Measurements from ENCODE around the gene SLC37A1. TPM values are rescaled to one million over a fixed set of nuclear protein-coding genes. Genes with fewer than 3 reads are reported as not detected.

SLC37A1 gene
- total RNA-seq, 4 donors from 2014 or later: 2.3 to 8.8 (median 6.3) TPM

DNA sequence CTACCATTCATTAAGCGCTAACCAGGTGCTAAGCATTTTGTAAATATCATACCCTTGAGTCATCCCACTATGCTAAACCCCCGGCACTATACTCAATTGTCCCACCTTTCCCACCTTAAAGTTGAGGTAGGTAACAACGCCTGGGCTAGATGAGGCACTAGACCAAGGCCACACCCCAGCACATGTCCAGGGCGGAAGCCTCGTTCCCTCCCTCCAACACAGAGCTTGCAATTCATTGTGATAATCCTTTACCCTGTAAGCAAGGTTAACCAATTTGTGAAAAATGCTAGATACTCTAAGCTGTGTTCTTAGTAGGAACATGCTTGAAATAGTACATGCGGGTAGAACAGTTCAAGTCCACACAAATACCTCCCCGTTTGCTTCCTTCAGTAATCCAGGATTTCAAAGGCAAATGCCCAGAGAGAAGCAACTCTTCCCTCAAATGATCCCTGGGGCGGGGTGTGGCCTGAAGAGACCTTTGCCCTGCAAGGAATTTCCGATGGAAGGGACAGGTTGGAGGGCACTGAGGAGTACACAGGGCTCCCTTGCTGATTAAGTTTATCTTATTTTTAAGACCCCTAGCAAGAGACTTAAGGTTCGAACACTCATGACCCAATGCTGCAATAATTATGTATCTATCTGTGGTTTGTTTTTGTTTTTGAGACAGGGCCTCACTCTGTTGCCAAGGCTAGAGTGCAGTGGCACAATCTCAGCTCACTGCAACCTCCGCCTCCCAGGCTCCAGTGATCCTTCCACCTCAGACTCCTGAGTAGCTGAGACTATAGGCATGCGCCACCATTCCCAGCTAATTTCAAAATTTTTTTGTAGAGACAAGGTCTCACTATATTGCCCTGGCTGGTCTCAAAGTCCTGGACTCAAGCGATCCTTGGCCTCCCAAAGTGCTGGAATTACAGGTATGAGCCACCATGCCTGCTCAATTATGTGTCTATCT, 20.3 kb upstream of the SLC37A1 start:
- no peak for TF ChIP-seq POLR2A (IDR thresholded peaks at IDR 0.05)
- TF ChIP-seq, protein P1, sequence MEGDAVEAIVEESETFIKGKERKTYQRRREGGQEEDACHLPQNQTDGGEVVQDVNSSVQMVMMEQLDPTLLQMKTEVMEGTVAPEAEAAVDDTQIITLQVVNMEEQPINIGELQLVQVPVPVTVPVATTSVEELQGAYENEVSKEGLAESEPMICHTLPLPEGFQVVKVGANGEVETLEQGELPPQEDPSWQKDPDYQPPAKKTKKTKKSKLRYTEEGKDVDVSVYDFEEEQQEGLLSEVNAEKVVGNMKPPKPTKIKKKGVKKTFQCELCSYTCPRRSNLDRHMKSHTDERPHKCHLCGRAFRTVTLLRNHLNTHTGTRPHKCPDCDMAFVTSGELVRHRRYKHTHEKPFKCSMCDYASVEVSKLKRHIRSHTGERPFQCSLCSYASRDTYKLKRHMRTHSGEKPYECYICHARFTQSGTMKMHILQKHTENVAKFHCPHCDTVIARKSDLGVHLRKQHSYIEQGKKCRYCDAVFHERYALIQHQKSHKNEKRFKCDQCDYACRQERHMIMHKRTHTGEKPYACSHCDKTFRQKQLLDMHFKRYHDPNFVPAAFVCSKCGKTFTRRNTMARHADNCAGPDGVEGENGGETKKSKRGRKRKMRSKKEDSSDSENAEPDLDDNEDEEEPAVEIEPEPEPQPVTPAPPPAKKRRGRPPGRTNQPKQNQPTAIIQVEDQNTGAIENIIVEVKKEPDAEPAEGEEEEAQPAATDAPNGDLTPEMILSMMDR (IDR thresholded peaks at IDR 0.05): no peak
- DNase-seq: no peak
- Histone ChIP-seq H3K4me3 (no peak overlapping the region), H3K27ac (no peak overlapping the region), H3K36me3 (no peaks in the 10 kb centered on the region), H3K27me3 (no peaks in the 10 kb centered on the region), H3K4me1 (no peaks in the 10 kb centered on the region), H3K9me3 (no peaks in the 10 kb centered on the region)
- intact Hi-C loops (cut with DNase I; ENCODE audit: low total_unique reads): no loop called here

DNA sequence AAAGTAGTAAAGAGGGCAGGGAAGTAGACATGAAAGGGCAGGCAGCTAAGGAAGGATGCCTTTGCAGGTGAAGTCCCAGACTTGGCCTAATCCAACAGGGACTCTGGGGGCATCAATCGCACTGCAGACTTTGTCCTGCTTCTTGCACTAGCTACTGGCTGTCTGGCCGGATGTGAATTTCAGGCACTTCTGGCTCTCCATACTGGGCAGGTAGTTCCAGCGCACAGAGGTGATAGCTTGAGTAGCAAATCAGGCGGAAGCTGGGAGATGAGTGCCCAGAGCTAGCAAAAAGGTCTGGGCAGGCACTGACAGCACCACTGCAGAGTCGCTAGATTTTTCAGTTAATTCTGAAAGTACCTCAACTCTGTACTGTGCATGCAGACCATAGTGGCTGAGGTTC, 18.6 kb upstream of the SLC37A1 start:
- no peak for DNase-seq
- TF ChIP-seq, protein P1 (IDR thresholded peaks at IDR 0.05): no peak
- no peak for TF ChIP-seq POLR2A (IDR thresholded peaks at IDR 0.05)
- no peaks in the 10 kb centered on the region for H3K36me3 ChIP-seq
- no peaks in the 10 kb centered on the region for H3K9me3 ChIP-seq
- no peak overlapping the region for H3K4me3 ChIP-seq
- no peak overlapping the region for H3K27ac ChIP-seq
- no peaks in the 10 kb centered on the region for H3K4me1 ChIP-seq
- no peaks in the 10 kb centered on the region for H3K27me3 ChIP-seq
- intact Hi-C loops (cut with DNase I; ENCODE audit: low total_unique reads): no loop called here

DNA sequence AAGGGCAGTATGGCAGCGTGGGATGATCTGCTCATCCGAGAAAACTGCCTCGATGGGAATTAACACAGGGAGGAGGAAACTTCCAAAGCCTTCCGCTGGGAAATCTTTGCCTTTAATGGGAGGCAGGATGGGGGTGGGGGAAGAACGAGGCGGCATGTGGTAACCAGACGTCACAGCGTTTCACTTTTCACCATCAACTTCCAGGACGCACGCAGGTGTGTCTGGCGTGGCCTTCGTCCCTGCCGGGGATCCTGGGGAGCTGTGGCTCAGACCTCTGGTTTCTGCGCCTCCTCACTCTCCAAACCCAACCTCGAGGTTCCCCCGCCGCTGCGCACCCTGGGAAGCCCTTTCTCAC, 17.9 kb upstream of the SLC37A1 start:
- no peaks in the 10 kb centered on the region for H3K36me3 ChIP-seq
- no peak for DNase-seq
- intact Hi-C loops (cut with DNase I; ENCODE audit: low total_unique reads): no loop called here
- no peaks in the 10 kb centered on the region for H3K4me1 ChIP-seq
- H3K9me3 ChIP-seq: no peaks in the 10 kb centered on the region
- peak overlapping the region; percentile 60 to 63 for H3K4me3 ChIP-seq
- H3K27ac ChIP-seq: peak overlapping the region; percentile 3 to 72
- TF ChIP-seq POLR2A (IDR thresholded peaks at IDR 0.05): no peak
- TF ChIP-seq, protein P1 (IDR thresholded peaks at IDR 0.05): no peak
- no peaks in the 10 kb centered on the region for H3K27me3 ChIP-seq

DNA sequence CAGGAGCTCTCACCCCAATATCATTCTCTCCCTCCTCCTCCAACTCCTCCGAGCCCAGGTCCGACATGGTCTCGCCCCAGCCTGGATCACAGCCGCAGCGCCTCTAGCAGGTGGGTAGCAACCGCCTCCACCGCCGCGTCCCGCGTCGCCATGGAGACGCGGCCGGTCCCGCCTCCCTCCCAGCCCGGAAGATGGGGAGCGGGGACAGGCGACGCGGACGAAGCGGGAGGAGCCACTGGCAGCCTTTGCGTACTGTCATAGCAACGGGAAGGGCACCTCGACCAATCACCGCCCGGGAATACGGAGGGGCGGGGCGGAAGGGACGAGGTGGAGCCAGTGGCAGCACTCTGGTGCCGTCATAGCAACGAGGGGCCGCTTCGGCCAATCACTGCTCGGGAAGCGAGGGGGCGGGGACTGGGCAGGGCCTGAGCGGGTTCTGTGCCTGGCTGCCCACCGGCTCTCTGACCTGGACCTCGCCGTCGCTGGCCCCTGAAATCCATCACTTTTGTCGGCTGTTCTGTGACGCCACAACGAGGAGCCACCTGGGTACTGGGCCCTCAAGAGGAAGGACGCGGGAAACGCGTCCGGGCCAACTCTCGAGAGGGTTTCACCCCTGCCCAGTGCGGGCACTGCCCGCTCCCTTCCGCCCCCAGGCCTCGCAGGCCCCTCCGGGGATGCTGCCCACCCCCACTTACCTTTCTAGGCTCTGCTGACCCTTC, 17.4 kb upstream of the SLC37A1 start, which contains the start of gene RSPH1:
TSS of gene RSPH1 (minus strand) at position 105 of the 719 bp plus-strand sequence. CDS start at position 67, 38 bp downstream.
- peak; percentile 99 for DNase-seq
- H3K27me3 ChIP-seq: no peaks in the 10 kb centered on the region
- intact Hi-C loops (cut with DNase I; ENCODE audit: low total_unique reads): no loop called here

More for the DNA sequence above, 17.4 kb upstream of the SLC37A1 start, which contains the start of gene RSPH1:
- Histone ChIP-seq H3K27ac (peak within 1 kb of the TSS; percentile 75 to 90), H3K36me3 (no peaks in the 10 kb centered on the region), H3K9me3 (no peaks in the 10 kb centered on the region), H3K4me3 (peak within 1 kb of the TSS; percentile 60 to 63), H3K4me1 (no peaks in the 10 kb centered on the region)
- TF ChIP-seq POLR2A (IDR thresholded peaks at IDR 0.05): peak; percentile 72 to 87
- TF ChIP-seq, protein P1 (IDR thresholded peaks at IDR 0.05): no peak

All from uterus (tissue), 4 donors.